Stimulated activated CD4-positive, alpha-beta T cell treated with anti-CD3 and anti-CD28 coated beads, Interleukin-1b, Interleukin-23, amount 100 ng/mL, for 24 hours (primary cell): ENCODE data around the gene MAMDC2.

Experiments
- DNase-seq, 4 experiments: peaks; one replicate each; pipeline ENCODE4 v3.0.0-alpha.2; 2020; ENCODE audit warnings: low read depth in 4 of 4, low spot score in 1 of 4

The MAMDC2 gene

DNA sequence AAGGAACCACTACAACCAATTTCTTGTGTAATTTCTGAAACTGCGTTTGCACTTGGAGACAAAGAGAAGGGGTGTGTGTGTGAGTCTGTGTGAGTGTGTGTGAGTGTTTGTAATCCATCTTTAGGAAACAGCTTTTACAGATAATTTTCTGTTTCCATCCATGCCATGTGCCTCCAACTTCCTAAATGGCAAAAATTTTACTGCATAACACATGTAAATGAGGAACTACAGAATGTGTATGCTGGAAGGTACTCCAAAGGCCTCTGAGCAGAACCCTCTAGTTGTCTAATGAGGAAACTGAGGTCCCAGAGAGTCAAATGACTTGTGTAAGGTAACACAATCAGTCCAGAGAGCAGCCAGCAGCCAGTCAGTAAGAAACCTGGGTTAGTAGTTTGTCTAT, 20.8 kb downstream of the MAMDC2 start:
- DNase-seq = no peak

DNA sequence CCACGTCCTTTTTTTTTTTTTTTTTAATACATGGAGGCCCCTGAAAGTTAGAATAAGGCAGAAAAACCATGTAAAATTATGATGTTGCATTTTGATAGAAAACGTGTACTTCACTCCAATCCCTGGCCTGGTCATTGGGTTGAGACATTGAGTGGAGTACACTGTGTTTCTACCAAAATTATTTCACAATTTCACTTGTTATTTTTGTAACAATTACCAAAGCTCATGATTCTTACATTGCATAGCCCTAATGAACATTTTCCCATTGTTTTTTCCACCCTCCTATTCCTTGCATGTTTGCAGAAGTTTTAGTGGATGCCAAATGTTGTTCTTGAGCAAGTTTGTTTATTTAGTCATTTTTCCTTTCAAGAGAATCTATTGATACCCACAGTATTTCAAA, 21.9 kb downstream of the MAMDC2 start:
- DNase-seq = no peak

DNA sequence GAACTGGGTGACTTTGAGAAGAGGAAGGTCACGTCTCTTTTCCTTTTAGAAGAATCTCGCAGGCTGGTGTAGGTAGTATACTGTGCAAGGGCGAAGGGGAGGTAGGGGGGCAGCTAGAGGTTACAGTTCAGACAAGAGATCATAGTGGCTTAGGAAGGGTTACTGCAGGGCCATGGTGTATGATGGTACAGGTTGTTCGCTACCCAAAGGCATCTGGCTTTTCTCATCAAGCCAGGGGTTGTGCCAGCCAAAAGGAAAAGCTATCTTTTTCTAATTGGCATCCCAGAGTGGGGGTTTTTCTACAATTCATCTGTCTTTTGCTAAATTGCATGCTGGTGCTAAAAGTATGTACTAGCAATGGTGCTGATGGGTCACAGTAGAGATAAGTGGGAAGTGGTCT, 22.8 kb downstream of the MAMDC2 start:
- no peak for DNase-seq

DNA sequence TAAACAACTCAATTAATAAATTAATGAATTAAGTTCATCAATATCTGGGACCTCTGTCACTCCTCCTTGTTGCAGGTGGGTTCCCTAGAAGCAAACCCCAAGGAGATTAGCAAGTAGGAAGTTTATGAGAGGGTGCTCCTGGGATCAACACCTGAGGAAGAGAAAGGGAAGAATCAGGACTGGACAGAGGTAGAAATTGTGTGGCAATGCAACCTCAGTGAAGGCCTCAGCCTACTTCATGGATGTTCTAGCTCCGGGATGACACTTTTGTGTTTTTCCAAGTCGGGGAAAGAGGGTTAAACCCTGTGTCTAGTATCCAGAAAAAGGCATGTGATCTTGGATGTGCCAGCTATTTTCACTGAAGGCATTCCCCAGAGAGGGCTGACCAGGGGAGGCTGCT, 23.2 kb downstream of the MAMDC2 start:
- DNase-seq = no peak

DNA sequence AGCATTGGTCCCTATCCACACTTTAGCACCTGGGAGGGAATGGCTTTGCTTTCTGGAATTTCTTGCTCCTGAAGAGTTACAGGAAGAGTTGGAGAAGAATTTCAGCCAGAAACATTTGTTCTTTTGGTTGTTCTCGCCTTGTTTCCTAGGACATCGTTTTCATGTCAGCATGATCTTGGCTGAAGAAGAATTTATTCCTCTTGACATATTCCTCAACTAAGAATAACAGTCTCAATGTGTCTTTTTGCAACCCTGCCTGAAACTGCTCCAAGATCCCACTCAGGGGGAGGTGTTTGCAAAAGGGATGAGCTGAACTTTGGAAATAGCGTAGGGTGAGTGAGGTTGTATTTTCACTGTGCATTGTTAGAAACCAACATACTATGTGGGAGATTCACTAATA, 26.1 kb downstream of the MAMDC2 start:
- DNase-seq = no peak

DNA sequence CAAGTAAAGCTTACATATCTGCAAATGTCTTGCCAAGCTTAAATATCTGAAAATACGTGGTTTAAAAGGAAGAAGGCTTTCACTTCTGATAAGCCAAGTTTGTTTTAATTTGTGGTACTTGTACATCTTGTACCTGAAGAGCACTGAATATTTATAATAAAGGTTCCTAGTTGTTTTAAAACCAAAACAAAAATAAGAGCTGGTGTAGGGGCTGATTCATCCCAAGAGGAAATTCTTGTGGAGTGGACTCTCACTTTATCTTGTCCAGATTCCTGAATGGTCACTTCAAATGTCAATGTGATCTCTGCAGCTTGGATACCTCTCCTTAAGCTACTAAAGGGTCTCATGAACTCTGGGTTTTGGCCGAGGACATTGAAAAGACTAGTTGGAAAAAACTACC, 29.5 kb downstream of the MAMDC2 start:
- no peak for DNase-seq

DNA sequence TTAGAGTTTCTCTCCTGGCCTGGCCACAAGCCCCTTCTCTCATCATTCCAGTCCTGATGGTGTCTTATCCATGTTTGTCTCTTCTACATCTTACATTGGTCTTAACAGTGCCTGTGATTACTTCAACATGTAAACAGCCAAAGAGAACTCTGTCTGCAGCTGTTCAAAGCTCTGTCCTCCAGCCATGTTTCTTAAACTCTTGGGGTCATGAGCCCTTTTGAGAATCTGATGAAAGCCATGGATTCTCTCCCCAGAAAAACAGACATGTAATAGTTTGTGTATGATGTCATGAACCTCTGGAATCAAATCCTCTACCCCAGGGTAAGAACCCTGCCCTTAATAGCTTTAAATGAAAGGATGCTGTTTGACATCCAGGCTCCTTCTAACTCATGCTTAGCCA, 30.1 kb downstream of the MAMDC2 start:
- DNase-seq = no peak

DNA sequence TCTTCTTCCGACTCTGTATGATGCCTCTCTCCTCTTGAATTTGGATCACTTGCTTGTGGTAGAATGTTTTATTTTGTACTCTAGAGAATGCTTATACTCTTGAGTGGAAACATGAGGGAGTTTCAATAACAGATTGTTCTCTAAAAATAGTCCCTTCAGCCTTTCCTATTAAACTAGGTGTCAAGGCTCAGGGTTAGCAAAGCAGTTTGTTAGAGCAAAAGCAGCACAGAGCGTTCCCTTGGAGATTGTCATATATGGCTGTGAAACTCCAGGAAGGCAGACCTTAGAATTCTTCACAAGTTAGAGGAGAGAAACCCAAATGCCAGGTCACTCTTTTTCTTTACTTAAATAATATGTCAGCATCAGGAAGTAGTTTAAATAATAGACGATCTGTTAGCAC, 33.0 kb downstream of the MAMDC2 start:
- no peak for DNase-seq

DNA sequence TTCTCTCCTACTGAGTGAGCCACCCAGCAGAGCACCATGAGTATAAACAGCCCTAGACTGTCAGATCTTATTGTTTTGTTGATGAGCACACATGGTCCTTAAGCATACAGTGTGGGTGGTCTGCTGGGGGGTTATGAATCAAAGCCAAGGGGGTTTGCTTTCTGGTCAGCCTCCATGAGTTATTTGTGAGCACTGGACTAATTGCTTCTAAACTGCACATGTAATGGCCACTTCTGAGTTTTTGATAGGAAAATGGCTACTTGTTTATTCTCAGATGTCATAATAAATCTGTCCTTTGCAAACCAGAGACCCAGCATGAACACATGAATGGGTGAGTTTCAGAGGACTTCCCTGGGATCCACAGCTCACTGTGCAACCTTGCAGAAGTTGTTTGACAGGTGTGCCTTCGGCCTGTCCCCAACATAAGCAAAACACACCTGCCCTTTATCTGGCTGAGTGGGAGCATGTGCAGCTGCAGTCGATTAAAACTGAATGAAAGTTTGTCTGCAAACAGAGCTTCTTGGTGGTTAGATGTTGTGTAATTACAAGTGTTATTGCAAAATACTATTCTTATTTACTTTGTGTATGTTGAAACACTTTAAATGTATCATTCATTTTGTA, 35.9 kb downstream of the MAMDC2 start:
- no peak for DNase-seq

DNA sequence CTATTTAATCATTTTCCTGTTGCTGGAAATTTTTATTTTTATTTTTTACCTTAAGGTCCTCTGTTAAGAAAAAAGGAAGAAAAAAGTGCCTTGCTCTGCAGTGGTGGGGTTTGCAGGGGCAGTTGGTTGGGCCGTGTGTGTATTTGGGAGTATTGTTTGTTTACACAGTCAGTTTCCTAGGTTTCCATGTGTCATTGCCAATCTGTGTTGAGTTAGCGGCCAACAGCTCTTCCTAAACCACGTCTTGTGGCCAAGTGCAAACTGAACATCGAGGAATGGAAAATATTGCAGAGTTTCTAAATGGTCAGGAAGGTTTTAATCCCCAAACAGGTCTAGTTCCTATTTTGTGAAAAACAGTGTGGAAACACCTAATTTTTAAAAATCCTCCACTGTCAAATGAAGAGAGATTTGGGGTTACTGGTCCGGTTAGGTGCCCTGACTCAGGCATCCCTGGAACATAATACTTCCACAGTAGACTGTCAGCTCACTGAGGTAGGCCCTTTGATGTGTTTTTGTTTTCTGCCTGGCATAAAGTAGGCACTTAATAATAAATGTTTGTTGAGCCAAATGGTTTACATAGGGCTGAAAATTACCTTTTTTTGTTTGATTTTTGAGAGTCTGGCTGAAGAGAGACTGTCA, 37.0 kb downstream of the MAMDC2 start:
- DNase-seq = no peak

DNA sequence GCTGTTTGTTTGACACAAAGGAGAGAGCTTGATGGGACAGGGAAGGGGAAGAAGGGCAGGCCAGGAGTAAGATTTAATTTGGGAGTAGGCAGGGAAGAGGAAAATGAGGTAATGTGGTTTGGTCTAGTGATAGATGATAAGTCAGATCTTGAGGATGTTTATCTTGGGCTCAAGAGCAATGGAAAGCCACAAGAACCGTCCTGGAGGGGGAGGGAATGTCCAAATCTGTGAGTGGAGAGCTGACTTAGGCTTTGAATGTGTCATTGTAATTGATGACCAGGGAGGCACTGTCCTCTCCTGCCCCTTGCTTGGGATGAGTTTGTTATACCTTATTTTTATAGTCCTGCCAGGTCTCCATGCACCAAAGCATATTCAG, 37.5 kb downstream of the MAMDC2 start:
- DNase-seq = no peak

DNA sequence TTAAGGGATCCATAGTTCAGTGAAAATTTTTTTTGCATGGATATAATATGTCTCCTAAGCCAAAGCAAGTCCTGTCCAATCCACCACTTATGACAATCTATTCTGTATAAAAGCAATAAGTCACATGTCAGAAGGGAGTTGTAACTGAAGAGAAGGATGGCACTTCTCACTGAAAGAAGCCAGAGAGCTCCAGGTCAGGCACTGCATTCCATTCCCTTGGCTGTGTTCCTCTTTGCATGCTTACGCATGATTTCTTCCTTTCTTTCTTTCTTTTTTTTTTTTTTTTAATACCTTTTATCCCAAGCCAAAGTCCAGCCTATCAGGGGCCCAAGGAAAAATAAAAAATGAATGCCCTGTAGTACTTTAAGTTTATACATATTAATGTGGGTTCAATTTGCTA, 39.8 kb downstream of the MAMDC2 start:
- DNase-seq = no peak

DNA sequence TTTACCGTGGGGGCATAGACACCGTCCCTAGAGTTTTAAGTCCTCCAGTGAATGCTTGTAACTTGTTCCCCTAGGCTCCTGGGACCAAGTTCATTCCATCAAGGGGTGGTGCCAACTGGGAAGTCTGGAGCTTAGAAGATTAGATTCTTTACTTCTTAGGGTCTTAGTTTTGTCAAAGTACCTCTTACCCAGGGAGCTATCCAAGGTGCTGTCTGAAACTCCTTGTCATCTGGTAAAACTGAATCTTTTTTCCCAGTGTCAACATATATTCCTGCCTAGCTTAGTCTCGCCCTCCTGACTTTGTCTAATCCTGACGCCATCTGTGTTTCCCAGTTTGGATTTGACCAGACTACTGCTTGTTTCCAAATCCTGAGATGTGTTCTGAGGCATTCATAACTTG, 41.6 kb downstream of the MAMDC2 start:
- no peak for DNase-seq

DNA sequence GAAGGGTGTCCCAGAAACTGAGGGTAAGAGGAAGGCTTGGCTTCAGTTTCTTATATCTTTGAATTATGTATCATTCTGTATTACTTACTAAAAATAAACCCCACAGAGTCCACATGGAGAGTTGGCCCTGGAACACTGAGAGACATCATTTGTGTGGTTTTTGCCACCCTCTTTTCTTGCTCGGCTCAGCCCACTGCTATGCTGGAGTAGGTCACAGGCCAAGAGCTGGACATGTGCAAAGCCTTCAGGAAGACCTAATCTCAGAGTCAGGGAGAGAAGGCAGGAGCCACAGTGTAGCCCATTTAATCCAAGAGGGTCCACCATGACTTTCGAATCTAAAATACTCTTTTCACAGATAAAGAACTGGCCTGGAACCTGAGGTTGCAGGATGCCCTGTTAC, 47.5 kb downstream of the MAMDC2 start:
- no peak for DNase-seq

DNA sequence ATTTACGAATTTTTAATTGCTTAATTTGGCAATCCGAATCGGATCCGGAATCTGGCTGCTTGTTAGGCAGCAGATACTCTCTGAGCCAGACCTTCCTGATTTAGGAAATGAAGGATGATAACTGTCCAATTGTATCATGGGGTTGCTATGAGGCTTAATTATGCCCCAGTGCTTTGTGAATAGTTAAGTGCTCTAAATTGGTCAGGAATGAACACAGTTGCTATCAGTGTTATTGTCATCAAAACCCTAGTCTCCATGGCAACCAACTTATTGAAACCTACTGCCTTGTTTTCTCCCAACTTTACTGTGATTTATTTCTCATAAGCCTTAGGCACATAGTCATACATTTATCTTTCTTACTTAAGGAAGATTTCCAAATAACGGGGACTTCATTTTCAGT, 47.9 kb downstream of the MAMDC2 start:
- no peak for DNase-seq

DNA sequence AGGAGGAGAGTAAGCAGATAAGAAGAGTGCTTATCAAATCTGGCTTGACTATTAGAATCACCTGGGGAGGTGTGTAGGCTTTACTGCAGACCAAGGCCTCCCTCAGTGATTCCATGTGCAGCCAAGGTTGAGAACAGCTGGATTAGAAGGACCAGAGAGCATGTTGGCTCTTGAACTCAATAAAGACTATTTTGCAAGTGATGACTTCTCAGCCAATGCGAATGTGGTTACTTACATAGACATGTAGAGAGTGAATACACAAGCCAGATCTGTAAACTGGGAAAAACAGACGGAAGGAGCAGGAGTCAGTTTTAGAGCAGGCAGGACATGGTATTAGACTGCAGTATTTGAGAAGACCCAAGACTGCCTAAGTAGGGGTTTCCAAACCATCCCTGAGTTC, 48.5 kb downstream of the MAMDC2 start:
- DNase-seq = no peak

DNA sequence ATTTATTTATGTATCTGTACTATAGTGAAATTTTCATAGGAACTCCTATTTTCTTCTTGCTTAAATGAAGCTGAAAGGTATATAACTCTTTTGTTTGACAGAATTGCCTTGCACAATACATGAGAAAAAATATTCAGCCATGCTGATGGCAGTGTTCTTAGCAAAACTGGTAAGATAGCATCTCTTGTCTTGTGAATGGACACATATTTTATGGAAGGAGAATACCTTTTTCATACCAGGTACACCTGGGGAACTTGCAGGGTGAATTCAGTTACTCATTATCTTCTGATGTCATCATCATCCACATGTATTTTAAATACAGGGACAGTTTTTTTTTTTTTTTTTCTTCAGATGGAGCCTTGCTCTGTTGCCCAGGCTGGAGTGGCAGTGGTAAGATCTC, 49.4 kb downstream of the MAMDC2 start:
- DNase-seq = no peak

DNA sequence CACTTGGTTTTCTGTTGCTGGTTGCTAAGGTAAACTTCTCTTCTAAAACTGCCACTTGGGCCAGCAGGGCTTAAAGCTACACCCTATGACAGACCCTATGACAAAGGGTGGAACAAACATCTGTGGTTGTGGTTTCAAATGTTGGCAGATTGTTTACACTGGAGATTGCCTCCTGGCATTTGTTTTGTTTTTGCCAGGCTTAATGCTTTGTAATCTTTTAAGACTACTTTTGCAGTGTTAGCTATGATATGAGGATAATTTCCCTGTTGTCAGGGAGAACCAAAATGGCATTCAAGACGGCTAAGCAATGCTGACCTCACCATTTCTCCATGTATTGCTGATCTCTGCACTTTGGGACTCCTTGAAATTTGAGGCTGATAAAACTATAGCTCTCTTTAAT, 50.3 kb downstream of the MAMDC2 start:
- no peak for DNase-seq

DNA sequence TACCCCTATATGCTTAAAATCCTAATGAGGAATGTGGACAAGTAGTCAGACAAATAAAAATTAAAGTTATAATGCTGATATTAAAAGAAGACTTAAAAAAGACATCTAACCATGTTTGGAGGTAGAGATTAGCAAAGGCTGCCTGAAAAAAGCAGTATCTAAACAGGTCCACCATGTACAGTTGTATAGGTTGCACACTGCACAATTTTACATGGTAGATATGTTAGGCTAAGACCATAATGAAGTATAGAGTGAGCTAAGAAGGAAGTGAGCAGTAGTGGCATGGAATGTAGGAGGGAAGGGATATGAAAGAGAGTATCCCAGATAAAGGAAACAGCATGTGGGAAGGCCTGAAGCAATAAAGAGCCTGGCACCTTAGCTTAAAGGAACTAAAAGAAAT, 51.1 kb downstream of the MAMDC2 start:
- no peak for DNase-seq

DNA sequence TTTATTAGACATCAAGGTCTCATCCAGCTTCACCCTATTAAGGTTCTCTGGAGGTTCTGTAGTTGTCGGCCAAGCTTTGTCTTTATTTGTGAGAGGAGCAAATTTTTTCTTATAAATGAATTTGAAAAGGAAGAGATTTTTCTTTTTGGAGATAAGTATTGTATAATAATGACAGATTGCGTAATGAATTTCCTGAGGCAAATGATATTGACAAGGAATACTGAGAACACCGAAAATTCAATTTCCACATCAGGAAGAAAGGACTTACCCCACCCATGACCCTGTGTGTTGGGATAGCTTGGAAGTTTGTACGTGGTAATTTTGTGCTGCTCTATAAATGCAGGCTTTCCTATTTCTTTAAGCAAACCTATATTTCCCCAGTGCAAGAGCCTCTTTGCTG, 53.5 kb downstream of the MAMDC2 start:
- DNase-seq = no peak

DNA sequence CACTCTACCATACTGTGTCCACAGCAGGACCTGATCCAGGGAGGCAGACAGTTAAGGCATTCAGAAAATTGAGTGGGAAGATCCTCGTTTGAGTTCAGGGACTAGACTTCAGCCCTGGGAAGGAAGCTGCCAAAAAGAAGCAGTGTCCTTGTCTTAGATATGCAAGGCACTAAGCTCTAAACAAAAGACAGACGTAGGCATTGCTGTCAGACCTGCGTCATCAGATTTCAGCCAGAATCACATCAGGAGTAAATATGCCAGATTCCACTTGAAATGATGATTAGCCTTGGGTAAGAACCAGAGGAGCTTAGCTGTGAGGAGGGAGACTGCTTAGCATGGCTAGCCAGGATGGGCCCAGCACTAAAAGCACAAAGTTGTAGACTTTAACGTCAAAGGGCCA, 56.7 kb downstream of the MAMDC2 start:
- DNase-seq = no peak

DNA sequence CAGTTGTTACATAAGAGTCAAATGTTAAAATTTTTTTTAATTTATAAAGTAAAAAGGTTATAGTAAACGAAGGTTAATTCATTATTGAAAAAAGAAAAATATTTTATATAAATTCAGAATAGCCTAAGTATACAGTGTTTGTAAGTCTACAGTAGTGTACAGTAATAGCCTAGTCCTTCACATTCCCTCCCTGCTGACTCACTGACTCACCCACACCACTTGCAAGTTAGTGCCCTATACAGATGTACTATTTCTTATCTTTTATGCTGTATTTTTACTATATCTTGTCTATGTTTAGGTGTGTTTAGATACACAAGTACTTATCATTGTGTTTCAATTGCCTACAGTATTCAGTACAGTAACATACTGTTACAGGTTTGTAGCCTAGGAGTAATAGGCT, 57.6 kb downstream of the MAMDC2 start:
- no peak for DNase-seq

DNA sequence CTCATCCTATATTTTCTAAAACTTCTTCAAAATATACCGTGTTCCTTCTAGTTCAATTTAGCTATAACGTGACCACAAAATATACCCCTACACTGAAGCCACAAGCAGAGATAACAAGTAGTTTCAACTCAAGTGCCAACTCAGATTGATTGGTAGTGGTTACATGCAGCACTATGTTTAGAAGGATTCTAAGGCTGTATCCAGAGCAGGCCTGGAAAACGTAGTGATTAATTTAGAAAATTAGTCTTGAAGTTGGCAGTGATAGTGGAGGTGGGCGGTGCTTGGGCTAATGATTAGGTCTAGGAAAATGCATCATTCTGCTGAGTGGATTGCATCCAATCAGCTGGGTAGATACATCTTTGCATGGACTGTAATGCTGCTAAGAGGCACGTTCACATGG, 61.5 kb downstream of the MAMDC2 start:
- DNase-seq = no peak

DNA sequence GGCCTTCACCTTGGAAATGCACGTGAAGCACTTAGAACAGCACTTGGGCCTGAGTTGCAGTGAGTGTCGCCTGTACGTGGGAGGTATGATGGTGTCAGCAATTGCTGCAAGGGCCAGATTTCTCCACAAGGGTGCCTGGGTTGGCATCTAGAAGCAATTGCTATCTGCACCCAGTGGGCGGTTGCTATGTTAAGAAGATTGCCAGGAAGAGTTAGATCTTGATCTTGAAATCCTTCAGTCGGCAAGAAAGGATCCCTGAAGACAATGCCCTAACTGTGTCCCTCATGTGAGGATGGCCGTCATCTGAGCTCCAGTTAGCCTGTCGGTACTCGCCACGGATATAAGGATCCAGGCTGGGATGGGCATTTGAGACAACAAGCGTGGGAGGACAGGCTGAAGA, 62.9 kb downstream of the MAMDC2 start:
- DNase-seq = no peak
